WTC11 (cell line): ENCODE data around the gene DHX36. TPM values are rescaled to one million over a fixed set of nuclear protein-coding genes. Genes with fewer than 3 reads are reported as not detected.

Source experiments
- ATAC-seq: fragments of 200-7000 bp; cut with Tn5 transposase; 2 replicates; pipeline ENCODE4 v1.10.0; 2021; ENCODE audit warnings: mild to moderate bottlenecking, moderate library complexity
- CTCF ChIA-PET: fragments of 300-600 bp; sonication (Branson Sonifier 250); formaldehyde crosslinking; loops from one replicate; lab custom pipeline; 2021; ENCODE audit warnings: antibody characterized with exemption; lab: Charles Lee
- POLR2A ChIA-PET: fragments of 350-600 bp; sonication (Branson Sonifier 250); formaldehyde crosslinking; loops from one replicate; lab custom pipeline; 2021; ENCODE audit warnings: antibody characterized with exemption; lab: Charles Lee
- DNase-seq: peaks from one replicate; pipeline ENCODE4 v3.0.0; 2021; ENCODE audit warnings: low spot score
- H3K27ac Mint-ChIP-seq: 2 replicates; pipeline ENCODE4 v1.8.0; 2021; ENCODE audit warnings: mixed read lengths
- H3K27me3 Mint-ChIP-seq: 2 replicates; pipeline ENCODE4 v1.8.0; 2021; ENCODE audit warnings: low read depth, mild to moderate bottlenecking, moderate library complexity, mixed read lengths
- H3K36me3 Mint-ChIP-seq: 2 replicates; pipeline ENCODE4 v1.8.0; 2021; ENCODE audit warnings: mixed read lengths
- H3K4me1 Mint-ChIP-seq: 2 replicates; pipeline ENCODE4 v1.8.0; 2022; ENCODE audit warnings: mixed read lengths
- H3K4me3 Mint-ChIP-seq: 2 replicates; pipeline ENCODE4 v1.8.0; 2021; ENCODE audit warnings: mild to moderate bottlenecking, moderate library complexity, mixed read lengths
- H3K9me3 Mint-ChIP-seq: 2 replicates; pipeline ENCODE4 v1.8.0; 2021; ENCODE audit warnings: mixed read lengths
- AR ChIP-seq: fragments of 250-450 bp; sonication (Bioruptor Pico); IDR thresholded peaks from 2 replicates; pipeline ENCODE4 v1.9.0; 2021; ENCODE audit warnings: mild to moderate bottlenecking
- ARID4B ChIP-seq: sonication (generic); formaldehyde crosslinking; IDR thresholded peaks from 2 replicates; pipeline ENCODE4 v1.8.0; 2023; ENCODE audit warnings: missing genetic modification reagents, mild to moderate bottlenecking, borderline replicate concordance
- CDX4 ChIP-seq: fragments of 250-450 bp; sonication (Bioruptor Pico); IDR thresholded peaks from 2 replicates; pipeline ENCODE4 v1.9.0; 2021; ENCODE audit warnings: moderate library complexity, mild to moderate bottlenecking, inconsistent platforms, borderline replicate concordance
- E2F4 ChIP-seq: sonication (generic); formaldehyde crosslinking; IDR thresholded peaks from 2 replicates; pipeline ENCODE4 v1.8.1; 2022; ENCODE audit warnings: low read depth, mild to moderate bottlenecking, moderate library complexity, missing genetic modification reagents, borderline replicate concordance
- ELF4 ChIP-seq: sonication (generic); formaldehyde crosslinking; IDR thresholded peaks from 2 replicates; pipeline ENCODE4 v1.8.1; 2022; ENCODE audit warnings: low read depth, mild to moderate bottlenecking, moderate library complexity, missing genetic modification reagents
- NFYB ChIP-seq: sonication (generic); formaldehyde crosslinking; conservative IDR thresholded peaks from 2 replicates; pipeline ENCODE4 v1.8.0; 2022; ENCODE audit warnings: low read depth, missing genetic modification reagents
- NR3C1 ChIP-seq: sonication (generic); formaldehyde crosslinking; conservative IDR thresholded peaks from 2 replicates; pipeline ENCODE4 v1.8.1; 2023; ENCODE audit warnings: low read depth, mild to moderate bottlenecking, missing genetic modification reagents
- OVOL2 ChIP-seq: fragments of 250-450 bp; sonication (Bioruptor Pico); IDR thresholded peaks from 2 replicates; pipeline ENCODE4 v1.9.0; 2021; ENCODE audit warnings: mild to moderate bottlenecking, borderline replicate concordance
- PRDM15 ChIP-seq: sonication (generic); formaldehyde crosslinking; IDR thresholded peaks from 2 replicates; pipeline ENCODE4 v1.8.0; 2022; ENCODE audit warnings: missing genetic modification reagents
- PREB ChIP-seq: sonication (generic); formaldehyde crosslinking; IDR thresholded peaks from 2 replicates; pipeline ENCODE4 v1.8.1; 2022; ENCODE audit warnings: mild to moderate bottlenecking, missing genetic modification reagents, moderate library complexity, borderline replicate concordance
- TCF7 ChIP-seq: sonication (generic); formaldehyde crosslinking; IDR thresholded peaks from 2 replicates; pipeline ENCODE4 v1.8.0; 2022; ENCODE audit warnings: mild to moderate bottlenecking, low read depth, missing genetic modification reagents, moderate library complexity
- ZBTB43 ChIP-seq: sonication (generic); formaldehyde crosslinking; IDR thresholded peaks from 2 replicates; pipeline ENCODE4 v1.8.1; 2023; ENCODE audit warnings: mild to moderate bottlenecking, missing genetic modification reagents
- ZNF138 ChIP-seq: sonication (generic); formaldehyde crosslinking; conservative IDR thresholded peaks from 2 replicates; pipeline ENCODE4 v1.8.1; 2022; ENCODE audit warnings: mild to moderate bottlenecking, moderate library complexity, missing genetic modification reagents
- ZNF232 ChIP-seq: sonication (generic); formaldehyde crosslinking; IDR thresholded peaks from 2 replicates; pipeline ENCODE4 v1.8.0; 2022; ENCODE audit warnings: mild to moderate bottlenecking, missing genetic modification reagents
- ZNF423 ChIP-seq: fragments of 250-450 bp; sonication (Bioruptor Pico); IDR thresholded peaks from 2 replicates; pipeline ENCODE4 v2.1.2; 2022; ENCODE audit warnings: mild to moderate bottlenecking, moderate library complexity
- ZSCAN18 ChIP-seq: fragments of 250-450 bp; sonication (Bioruptor Pico); IDR thresholded peaks from 2 replicates; pipeline ENCODE4 v2.1.2; 2022; ENCODE audit warnings: mild to moderate bottlenecking, moderate library complexity
- total RNA-seq: library from RNA; stranded (reverse); gene quantifications from 3 replicates; pipeline ENCODE4 v1.2.3, GENCODE V29; 2021

DHX36 gene
- total RNA-seq, 1 experiment from 2014 or later: 100 TPM

GRCh38 chr3:154227531-154227930 lies 96.8 kb downstream of the DHX36 start (continued):
- TF ChIP-seq PREB (no peak), PRDM15 (CRISPR knock-in tag) (no peak), OVOL2 (CRISPR knock-in tag) (no peak), ARID4B (CRISPR knock-in tag) (no peak), NFYB (CRISPR knock-in tag) (no peak), ELF4 (CRISPR knock-in tag) (no peak), NR3C1 (CRISPR knock-in tag) (no peak), ZNF232 (no peak), ZNF138 (CRISPR knock-in tag) (no peak), ZSCAN18 (no peak)
- TF ChIP-seq, all 79 proteins: peak for 0

- no peak for DNase-seq
- Mint-ChIP-seq H3K4me3 (no peak overlapping the region), H3K9me3 (no peaks in the 10 kb centered on the region), H3K27me3 (no peaks in the 10 kb centered on the region), H3K36me3 (no peaks in the 10 kb centered on the region; the same call in 1 of the 2 replicates), H3K27ac (no peak overlapping the region), H3K4me1 (peaks cover 5% of the 10 kb centered on the region; the same call in 1 of the 2 replicates)
- no peak for ATAC-seq
- ChIA-PET CTCF (no interaction called here), POLR2A (no interaction called here)
- no peak for TF ChIP-seq ZBTB43 (CRISPR knock-in tag)
- TF ChIP-seq CDX4 (CRISPR knock-in tag): no peak
- TF ChIP-seq TCF7 (CRISPR knock-in tag): no peak
- TF ChIP-seq AR: no peak
- TF ChIP-seq ZNF423 (CRISPR knock-in tag): no peak
- no peak for TF ChIP-seq E2F4
These were observed 98.8 kb downstream of the DHX36 start for GRCh38 chr3:154225536-154225935.
